H1 (cell line): ENCODE measurements around the gene C9orf50. TPM values are rescaled to one million over a fixed set of nuclear protein-coding genes. Genes with fewer than 3 reads are reported as not detected.

Experiments
- SP1 ChIP-seq: IDR thresholded peaks from 2 replicates; pipeline ENCODE4 v1.6.1; 2011; ENCODE audit warnings: low read depth, low read length
- polyA plus RNA-seq, 7 experiments: library from polyadenylated mRNA; depleted of rRNA in 3 of 7; stranded (reverse) in 5 of 7; unstranded in 2 of 7; fragments of >200 nt in 5 of 7; fragments of 200-250 nt in 2 of 7; gene quantifications; 1 replicate in 5 of 7; 2 replicates in 1 of 7; 4 replicates in 1 of 7; pipeline versions ENCODE4 v1.2.1 to v1.2.3, GENCODE V29; 2011 to 2013; ENCODE audit warnings: missing spikeins in 2 of 7, mixed read lengths in 2 of 7
- total RNA-seq: library from RNA; stranded (reverse); fragmentation: NEBNext Ultra II Directional; extraction: Animal tissue kit (Norgen Biotek cat#: 25700); gene quantifications from 2 replicates; pipeline ENCODE4 v1.2.1, GENCODE V29; 2021

The C9orf50 gene
- total and polyA plus RNA-seq, 2 of the 8 experiments (the other 6 are each of a cell fraction or from before 2014, with no cell fraction given), result not detected

DNA sequence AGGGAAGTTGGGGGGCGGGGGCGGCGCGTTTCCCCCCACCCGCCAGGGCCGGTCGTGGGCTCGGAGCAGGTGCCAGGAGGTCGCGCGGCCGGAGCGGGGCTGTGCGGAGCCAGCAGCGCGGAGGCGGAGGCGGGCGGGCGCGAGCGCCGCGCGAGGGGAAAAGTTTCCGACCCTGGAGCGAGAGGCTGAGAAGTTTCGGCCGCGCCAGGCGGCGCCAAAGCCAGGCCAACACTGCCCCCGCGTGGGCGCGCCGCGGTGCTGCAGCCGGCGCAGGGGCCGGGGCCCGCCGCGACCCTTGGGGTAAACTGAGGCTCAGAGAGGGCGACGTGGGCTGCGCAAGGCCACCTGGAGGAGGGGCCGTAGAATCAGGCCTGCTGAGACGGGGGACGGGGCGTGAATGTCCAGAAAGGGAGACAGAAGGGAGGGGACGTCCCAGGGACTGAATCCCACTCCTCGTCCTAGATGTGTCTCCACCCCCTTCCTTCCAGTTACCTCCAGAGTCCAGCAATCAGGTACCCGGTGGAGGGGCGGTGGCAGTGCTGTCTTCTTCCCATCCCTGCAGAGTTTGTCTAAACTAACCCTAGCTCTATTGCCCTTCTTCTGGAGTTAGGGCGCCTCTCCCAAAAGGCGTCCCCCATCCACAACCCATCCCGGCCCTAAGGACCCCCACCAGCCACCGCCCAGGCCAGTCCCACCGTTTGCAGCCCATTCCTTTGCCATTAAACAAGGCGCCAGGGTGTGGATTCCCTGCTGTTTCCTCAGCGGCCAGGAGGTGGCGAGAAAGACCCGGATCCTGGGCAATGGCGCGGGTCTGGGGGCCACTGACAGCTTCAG lies 10.2 kb downstream of the C9orf50 start (continued):
- TF ChIP-seq SP1, result no peak
- TF ChIP-seq, all 59 proteins: peak for 18
